ENCODE results near the gene RPLP1. TPM values are rescaled to one million over a fixed set of nuclear protein-coding genes. Genes with fewer than 3 reads are reported as not detected.

Gene RPLP1
- total and polyA plus RNA-seq, 9 of the 15 experiments (the other 6 are each of a cell fraction or from before 2014, with no cell fraction given), result 76.3 to 3,053 (median 847) TPM

DNA sequence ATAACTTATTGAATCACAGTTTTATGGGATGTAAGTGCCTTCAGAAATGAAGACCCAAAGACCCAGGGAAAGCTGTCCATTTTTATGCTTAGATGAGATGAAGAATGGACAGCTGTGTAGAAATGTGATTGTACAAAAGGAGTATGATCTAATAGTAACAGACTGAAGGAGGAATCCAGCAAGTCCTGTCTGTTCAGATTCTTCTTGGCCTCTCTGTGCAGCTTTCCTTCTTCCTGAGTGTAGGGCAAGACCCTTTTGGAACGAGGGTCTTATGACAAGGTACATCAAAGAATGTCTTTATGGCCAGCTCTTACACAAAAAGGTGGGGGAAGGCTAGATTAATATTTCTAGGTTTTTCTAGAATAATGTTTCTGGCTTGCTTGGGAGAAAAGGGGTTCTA, 39.9 kb upstream of the RPLP1 start:
- H3K27me3 ChIP-seq (ENCODE audit: control insufficient read depth in 2 of 2, insufficient read depth in 2 of 2, low read length in 2 of 2), result no peaks in the 10 kb centered on the region
- FAIRE-seq (no peak), ATAC-seq (no peak), DNase-seq (ENCODE audit: extremely low read depth in 1 of 4, low spot score in 3 of 4) (no peak)
- H4K20me1 ChIP-seq (replicated peaks; ENCODE audit: control insufficient read depth, insufficient read depth, low read length), result no peaks in the 10 kb centered on the region
- intact Hi-C loops (cut with micrococcal nuclease) (no loop called here), in situ Hi-C loops (cut with MboI) (no loop called here)
- no TSS peak for BruUV-seq (replicated peaks)
- peaks cover 14% of the 10 kb centered on the region for H3K36me3 ChIP-seq (ENCODE audit: control insufficient read depth, insufficient read depth, low read length)
- H3K27ac ChIP-seq (ENCODE audit: extremely low read depth, low read depth, low read length), result no peak overlapping the region
- 17% methylated on average over 1 of the region's 1 CpG for WGBS (ENCODE audit: insufficient coverage, low coverage, missing lambda C conversion rate)
- no peak overlapping the region for H3K4me3 ChIP-seq
- ChIA-PET CTCF (ENCODE audit: low intra/inter-chr PET ratio) (no interaction called here), POLR2A (interaction anchor here (1.6 to 2.1 kb wide), 2 partner anchors 12 to 18 kb away, joined by 5 to 6 read pairs; no protein-coding TSS in a partner anchor)
- no peak overlapping the region for H3K4me2 ChIP-seq (ENCODE audit: insufficient read depth, low read length)
- H3K79me2 ChIP-seq (ENCODE audit: control insufficient read depth, insufficient read depth, low read length), result peaks cover 36% of the 10 kb centered on the region
- peaks cover 0 to 9% of the 10 kb centered on the region in 2 experiments; a peak in 2 of 5 replicates for H3K4me1 ChIP-seq (replicated peaks in 1 of 2; ENCODE audit: control insufficient read depth in 2 of 2, insufficient read depth in 2 of 2, low read length in 2 of 2)
- TF ChIP-seq KAT8 (IDR thresholded peaks at IDR 0.05; ENCODE audit: low read depth) (no peak), HSF4 (CRISPR knock-in tag; IDR thresholded peaks at IDR 0.05; ENCODE audit: borderline replicate concordance) (no peak), PHTF2 (CRISPR knock-in tag; IDR thresholded peaks at IDR 0.05) (no peak), KAT7 (CRISPR knock-in tag; IDR thresholded peaks at IDR 0.05; ENCODE audit: borderline replicate concordance) (no peak), NFYB (IDR thresholded peaks at IDR 0.05; ENCODE audit: extremely low read depth, insufficient read length) (no peak)
- TF ChIP-seq, protein P1, sequence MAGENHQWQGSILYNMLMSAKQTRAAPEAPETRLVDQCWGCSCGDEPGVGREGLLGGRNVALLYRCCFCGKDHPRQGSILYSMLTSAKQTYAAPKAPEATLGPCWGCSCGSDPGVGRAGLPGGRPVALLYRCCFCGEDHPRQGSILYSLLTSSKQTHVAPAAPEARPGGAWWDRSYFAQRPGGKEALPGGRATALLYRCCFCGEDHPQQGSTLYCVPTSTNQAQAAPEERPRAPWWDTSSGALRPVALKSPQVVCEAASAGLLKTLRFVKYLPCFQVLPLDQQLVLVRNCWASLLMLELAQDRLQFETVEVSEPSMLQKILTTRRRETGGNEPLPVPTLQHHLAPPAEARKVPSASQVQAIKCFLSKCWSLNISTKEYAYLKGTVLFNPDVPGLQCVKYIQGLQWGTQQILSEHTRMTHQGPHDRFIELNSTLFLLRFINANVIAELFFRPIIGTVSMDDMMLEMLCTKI (IDR thresholded peaks at IDR 0.05; ENCODE audit: partially characterized antibody), result no peak
- H3K9ac ChIP-seq (ENCODE audit: insufficient read depth in 1 of 2, low read depth in 2 of 2, low read length in 2 of 2), result no peak overlapping the region
- no peak overlapping the region for H2AFZ ChIP-seq (ENCODE audit: low read depth, low read length)
- H3K9me3 ChIP-seq (replicated peaks; ENCODE audit: control insufficient read depth, insufficient read depth, low read depth, low read length), result no peaks in the 10 kb centered on the region
- H3K9me1 ChIP-seq (ENCODE audit: control insufficient read depth, insufficient read depth, low read length), result no peaks in the 10 kb centered on the region

Measured in K562 (cell line).